ENCODE data around the gene AMD1. TPM values are rescaled to one million over a fixed set of nuclear protein-coding genes. Genes with fewer than 3 reads are reported as not detected.
A peak's percentile ranks its signal among the peaks of the same experiment; 100 is the strongest.
"Not testable (repeated sequence)": the region's sequence is repeated elsewhere in the genome, so short reads cannot be mapped to it uniquely, and the experiment has no call there.

Gene AMD1
- polyA plus RNA-seq, 10 donors: 40.3 to 60.2 (median 46.8) TPM

- peak; percentile 82 to 92 (median 83) for DNase-seq
These were observed 1.7 kb downstream of the AMD1 start for GRCh38 chr6:110876170-110876773.

GRCh38 chr6:110876806-110877564 lies 2.4 kb downstream of the AMD1 start:
- DNase-seq: peak in 1 of 3 donors; percentile 24

GRCh38 chr6:110877569-110877968 lies 3.0 kb downstream of the AMD1 start:
- no peak for DNase-seq

GRCh38 chr6:110878751-110879522 lies 4.4 kb downstream of the AMD1 start:
- DNase-seq: peak in 1 of 3 donors; percentile 64

- DNase-seq: no peak
These were observed 6.1 kb downstream of the AMD1 start for GRCh38 chr6:110880651-110881050.

- DNase-seq: no peak
These were observed 7.1 kb downstream of the AMD1 start for GRCh38 chr6:110881546-110882273.

- no peak for DNase-seq
These were observed 7.7 kb downstream of the AMD1 start for GRCh38 chr6:110882274-110882619.

- peak in 1 of 3 donors; percentile 14 for DNase-seq
These were observed 8.4 kb downstream of the AMD1 start for GRCh38 chr6:110882824-110883554.

GRCh38 chr6:110884321-110884720 lies 9.7 kb downstream of the AMD1 start:
- no peak for DNase-seq

GRCh38 chr6:110885526-110885925 lies 10.9 kb downstream of the AMD1 start:
- no peak for DNase-seq

GRCh38 chr6:110886555-110887167 lies 12.1 kb downstream of the AMD1 start:
- no peak for DNase-seq

GRCh38 chr6:110890288-110890687 lies 15.7 kb downstream of the AMD1 start:
- no peak for DNase-seq

- DNase-seq: no peak
These were observed 21.5 kb downstream of the AMD1 start for GRCh38 chr6:110895907-110896608.

GRCh38 chr6:110897433-110897832 lies 22.8 kb downstream of the AMD1 start:
- DNase-seq: no peak

- DNase-seq: no peak
These were observed 23.5 kb downstream of the AMD1 start for GRCh38 chr6:110898111-110898510.

- DNase-seq: no peak
These were observed 25.5 kb downstream of the AMD1 start for GRCh38 chr6:110900028-110900598.

GRCh38 chr6:110901601-110902000 lies 27.0 kb downstream of the AMD1 start:
- DNase-seq: not testable (repeated sequence)

- no peak for DNase-seq
These were observed 27.5 kb downstream of the AMD1 start for GRCh38 chr6:110902091-110902490.

- not testable (repeated sequence) for DNase-seq
These were observed 31.7 kb downstream of the AMD1 start for GRCh38 chr6:110906273-110906672.

- no peak for DNase-seq
These were observed 56.2 kb downstream of the AMD1 start for GRCh38 chr6:110930781-110931180.
